Measurements from ENCODE around the gene BRMS1.

DNA sequence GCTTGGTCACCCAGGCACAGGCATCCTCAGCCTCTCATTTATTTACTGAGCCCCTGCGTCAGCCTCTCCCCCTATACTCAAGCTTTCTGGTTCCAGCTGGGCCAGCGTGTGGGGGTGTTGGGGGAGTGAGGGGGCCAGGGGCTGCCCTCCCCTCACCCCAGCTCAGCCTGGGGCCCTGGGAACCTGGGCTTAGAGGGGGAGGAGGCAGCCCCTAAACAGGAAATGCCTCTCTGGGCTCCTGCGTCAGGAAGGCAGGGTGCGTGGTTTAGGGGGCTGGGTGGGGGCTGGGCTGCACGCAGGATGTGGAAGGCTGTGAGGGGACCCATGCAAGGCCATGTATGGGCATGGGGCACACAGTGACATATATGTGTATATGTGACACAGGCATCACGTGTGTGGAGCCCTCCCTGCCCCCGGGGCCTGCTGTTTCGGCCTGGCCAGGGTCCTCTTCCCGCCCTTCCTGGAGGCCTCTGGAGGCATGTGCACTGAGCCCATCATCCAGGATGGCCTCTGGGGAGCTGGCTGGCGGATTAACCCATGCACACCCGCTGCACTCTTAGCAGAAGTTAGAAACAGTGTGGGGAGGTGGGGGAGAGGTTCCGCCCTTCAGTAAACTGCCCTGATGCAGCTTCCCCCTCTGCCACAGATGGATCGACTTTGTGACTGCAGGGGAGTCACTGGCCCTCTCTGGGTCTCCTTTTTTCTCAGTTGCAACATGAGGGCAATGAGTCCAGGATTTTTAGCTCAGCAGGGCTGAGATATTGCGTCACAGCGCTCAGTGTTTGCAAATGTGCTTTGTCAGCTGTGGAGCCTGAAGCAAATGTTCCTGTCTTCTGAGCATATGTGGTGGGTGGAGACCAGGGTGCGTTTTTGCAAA, 26.9 kb downstream of the BRMS1 start:
- TF ChIP-seq, protein P1, sequence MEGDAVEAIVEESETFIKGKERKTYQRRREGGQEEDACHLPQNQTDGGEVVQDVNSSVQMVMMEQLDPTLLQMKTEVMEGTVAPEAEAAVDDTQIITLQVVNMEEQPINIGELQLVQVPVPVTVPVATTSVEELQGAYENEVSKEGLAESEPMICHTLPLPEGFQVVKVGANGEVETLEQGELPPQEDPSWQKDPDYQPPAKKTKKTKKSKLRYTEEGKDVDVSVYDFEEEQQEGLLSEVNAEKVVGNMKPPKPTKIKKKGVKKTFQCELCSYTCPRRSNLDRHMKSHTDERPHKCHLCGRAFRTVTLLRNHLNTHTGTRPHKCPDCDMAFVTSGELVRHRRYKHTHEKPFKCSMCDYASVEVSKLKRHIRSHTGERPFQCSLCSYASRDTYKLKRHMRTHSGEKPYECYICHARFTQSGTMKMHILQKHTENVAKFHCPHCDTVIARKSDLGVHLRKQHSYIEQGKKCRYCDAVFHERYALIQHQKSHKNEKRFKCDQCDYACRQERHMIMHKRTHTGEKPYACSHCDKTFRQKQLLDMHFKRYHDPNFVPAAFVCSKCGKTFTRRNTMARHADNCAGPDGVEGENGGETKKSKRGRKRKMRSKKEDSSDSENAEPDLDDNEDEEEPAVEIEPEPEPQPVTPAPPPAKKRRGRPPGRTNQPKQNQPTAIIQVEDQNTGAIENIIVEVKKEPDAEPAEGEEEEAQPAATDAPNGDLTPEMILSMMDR (IDR thresholded peaks at IDR 0.05; ENCODE audit: poor library complexity) = no peak
- TF ChIP-seq EZH2phosphoT487 (IDR thresholded peaks at IDR 0.05; ENCODE audit: low read depth, severe bottlenecking, unreplicated experiment) (no peak), EZH2 (IDR thresholded peaks at IDR 0.05; ENCODE audit: borderline replicate concordance) (no peak)
